NCI-H128 (cell line): ENCODE measurements around the gene NSDHL.
"Not testable (repeated sequence)": the region's sequence is repeated elsewhere in the genome, so short reads cannot be mapped to it uniquely, and the experiment has no call there.

Source experiments
- DNase-seq: peaks from one replicate; lab custom pipeline; 2025; ENCODE audit not compliant: unreplicated experiment; lab: John Stamatoyannopoulos, UW

The NSDHL gene

DNA sequence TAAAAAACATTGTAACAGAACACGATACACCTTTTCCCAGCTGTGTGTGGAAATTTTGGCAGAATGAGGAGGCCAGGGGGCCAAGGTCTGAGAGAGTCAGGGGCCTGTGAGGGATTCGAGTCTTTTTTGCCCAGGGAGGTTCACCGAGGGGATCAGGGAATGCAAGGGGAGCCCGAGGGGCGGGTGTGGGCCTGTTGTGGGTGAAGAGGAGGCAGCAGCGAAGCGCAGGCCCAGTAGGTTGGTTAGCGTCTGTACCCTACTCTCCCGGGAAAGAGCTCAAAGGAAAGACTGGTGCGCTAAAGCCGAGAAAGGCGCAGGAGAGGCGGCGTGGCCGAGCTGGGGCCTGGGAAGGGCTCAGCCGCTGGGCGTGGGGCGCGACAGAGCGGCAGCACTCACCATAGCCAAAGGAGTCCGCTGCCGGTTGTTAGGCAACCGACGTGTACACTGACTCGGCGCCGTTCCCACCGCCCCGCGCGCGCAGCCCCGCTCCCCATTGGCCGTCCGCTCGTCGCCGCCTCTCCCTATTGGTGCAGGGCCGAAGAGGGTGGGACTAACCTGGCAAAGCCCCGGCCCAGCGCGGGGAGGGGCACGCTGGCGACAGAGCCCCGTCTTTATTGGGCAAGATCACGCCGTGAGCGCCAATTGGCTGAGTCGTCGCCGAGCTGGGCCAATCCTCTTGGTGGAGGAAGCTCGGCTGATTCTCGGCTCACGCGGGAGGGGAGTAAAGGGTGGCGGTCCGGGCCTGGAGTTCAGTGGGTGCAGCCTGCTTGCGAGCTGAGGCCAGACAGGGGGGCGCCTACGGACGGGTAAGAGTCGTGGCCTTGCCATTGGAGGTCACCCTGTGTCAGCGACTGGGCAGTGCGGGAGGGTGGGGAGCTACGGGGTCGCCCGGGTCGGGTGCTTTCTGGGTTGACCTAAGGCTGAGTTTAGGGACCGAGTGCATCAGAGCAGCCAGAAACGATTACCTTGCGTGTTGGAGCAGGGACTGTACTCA is at the start of gene NSDHL, which contains the start of gene CETN2:
NSDHL (plus strand) TSS at position 752 of the 994 bp plus-strand sequence. CDS start 15,262 bp downstream, outside the sequence.
CETN2 (minus strand) TSS at position 446 of the 994 bp plus-strand sequence; CDS start at position 399, 47 bp downstream.
- DNase-seq: peak; percentile 89

DNA sequence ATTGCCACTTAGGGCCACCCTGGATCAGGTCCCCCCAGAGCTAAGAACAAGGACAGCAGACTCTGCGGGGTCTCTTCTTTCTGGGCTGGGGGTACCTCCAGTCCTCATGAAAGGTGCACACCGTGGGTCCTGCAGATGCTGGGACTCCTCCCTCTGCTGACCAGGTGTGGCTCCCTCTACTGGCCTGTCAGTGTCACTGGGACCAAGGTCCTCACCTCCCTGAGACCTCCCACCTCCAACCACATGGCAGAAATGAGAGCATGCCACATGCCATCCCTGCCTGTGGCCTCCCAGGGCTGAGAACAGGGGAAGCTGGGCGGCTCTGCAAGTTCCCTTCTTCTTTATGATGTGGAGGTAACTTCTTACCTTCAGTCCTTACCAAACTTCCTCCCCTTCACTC is 43.8 kb upstream of the NSDHL start:
- not testable (repeated sequence) for DNase-seq

- no peak for DNase-seq
Measured at GRCh38 chrX:152798945-152799344, 31.9 kb upstream of the NSDHL start.

- no peak for DNase-seq
Measured at GRCh38 chrX:152806035-152806434, 24.8 kb upstream of the NSDHL start.

GRCh38 chrX:152810403-152810802 is 20.5 kb upstream of the NSDHL start:
- no peak for DNase-seq

DNA sequence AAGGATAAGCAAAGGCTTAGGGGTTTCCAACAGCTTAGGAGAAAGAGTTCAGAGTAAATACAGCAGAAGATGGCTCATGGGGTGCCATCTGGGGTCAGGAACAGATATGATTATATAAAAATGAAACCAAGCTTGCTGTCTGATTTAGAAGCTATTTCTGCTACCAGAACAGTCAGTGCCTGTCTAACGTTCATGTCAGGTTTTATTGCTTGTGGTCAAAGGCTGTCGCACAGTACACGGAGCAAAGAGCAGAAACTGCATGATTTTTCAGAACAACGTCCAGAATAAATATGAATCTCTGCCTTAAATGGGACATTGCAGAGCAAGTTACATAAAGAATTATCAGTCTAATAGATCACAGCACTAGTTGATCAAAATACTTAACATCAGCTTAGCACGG is 17.7 kb upstream of the NSDHL start:
- no peak for DNase-seq

GRCh38 chrX:152814048-152814447 is 16.8 kb upstream of the NSDHL start:
- no peak for DNase-seq

- no peak for DNase-seq
Measured at GRCh38 chrX:152817078-152817764, 13.6 kb upstream of the NSDHL start.

DNA sequence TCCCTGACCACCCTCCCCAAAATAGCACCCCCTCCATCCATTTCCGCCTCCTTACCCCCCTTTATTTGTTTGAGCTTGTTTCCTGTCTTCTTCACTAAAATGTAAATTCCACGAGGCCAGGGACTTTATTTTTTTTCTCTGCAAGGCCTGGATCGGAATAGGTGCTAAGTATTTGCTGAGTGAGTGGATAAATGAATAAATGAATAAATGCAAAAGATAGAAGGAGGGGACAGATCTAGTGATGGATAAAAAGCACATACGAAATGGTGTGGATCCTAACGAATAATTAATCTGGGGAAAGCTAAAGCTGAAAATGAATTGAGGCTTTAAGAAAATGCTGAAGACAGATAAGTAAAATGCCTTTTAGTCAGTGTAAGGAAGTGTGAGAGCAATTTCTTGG is 12.5 kb upstream of the NSDHL start:
- no peak for DNase-seq

DNA sequence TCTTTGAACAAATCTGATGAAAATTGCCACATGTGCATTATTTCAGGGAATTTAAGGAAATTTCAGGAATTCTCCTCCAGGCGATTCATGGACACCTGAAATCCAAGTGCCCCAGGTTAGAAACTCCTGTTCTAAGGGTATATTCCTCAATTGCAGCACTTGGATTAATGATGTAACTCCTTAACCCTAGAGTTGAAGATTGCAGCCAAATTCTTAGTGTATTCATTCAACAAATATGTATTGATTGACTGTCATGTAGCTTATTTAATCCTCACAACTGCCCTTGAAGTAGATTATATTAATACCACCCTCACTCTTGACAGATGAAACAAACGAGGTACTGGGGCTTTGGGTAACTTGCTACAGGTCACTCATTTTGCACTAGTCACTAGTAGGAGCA is 11.6 kb upstream of the NSDHL start:
- no peak for DNase-seq

GRCh38 chrX:152819732-152820131 is 11.1 kb upstream of the NSDHL start:
- no peak for DNase-seq

DNA sequence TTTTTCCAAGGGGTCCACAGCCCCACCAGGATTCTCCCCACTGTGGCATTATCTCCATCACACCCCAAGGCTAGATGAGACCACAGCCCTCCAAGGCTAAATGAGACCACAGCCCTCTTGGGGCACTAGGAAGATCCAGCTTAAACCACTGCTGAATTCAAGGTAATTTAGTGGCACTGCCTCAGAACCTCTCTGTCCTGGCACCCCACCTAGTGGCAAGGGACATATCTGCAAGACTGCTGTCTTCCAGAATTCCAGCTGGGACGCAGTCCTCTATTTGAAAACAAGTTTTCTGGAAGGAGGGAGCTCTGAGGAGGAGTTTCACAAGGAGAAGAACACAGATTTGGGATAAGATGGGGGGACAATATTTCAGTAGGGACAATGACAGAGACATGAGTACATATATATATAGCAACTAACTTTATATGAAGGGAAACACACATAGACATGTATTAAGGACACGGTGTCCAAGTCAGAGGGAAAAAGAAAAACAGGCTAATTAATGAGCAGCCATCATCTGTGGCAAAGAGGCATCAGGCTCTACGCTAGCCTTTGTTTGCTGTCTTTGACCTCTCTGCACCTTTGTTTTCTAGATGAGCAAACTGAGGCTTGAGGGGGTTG is 9.6 kb upstream of the NSDHL start:
- DNase-seq: no peak

DNA sequence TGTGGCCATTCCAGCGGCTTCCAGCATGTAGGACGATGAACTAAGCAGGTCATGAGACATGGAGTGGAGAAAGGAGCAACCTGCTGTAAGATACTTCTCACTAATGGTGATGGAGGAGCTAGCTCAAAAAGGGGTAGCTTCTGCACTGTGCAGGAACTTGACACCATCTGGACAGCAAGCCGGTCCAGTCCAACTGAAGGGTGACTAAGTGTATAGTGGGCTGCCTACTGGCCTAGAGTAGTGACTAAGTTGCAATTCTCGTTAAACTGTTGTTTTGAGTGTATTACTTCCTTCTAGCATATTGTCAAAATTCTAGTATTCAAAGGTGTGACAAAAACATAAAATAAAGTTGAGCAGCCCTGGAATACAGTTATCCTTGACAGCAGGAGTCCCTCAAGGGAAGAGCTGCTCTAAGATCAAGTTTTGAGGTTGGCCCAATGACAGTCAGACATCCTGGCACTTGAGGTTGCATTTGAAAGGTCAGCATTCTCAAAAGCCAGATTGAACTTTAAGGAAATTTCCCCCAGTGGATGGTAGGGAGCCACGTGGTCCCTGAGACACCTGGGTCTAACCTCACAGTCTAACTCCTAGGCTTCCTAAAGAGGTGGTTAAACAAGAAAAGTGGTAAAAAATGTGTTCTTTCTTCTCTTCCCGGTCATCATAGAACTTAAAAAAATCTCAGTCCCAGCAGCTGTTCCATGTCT is 8.3 kb upstream of the NSDHL start:
- DNase-seq: no peak

GRCh38 chrX:152823657-152824056 is 7.2 kb upstream of the NSDHL start:
- no peak for DNase-seq

DNA sequence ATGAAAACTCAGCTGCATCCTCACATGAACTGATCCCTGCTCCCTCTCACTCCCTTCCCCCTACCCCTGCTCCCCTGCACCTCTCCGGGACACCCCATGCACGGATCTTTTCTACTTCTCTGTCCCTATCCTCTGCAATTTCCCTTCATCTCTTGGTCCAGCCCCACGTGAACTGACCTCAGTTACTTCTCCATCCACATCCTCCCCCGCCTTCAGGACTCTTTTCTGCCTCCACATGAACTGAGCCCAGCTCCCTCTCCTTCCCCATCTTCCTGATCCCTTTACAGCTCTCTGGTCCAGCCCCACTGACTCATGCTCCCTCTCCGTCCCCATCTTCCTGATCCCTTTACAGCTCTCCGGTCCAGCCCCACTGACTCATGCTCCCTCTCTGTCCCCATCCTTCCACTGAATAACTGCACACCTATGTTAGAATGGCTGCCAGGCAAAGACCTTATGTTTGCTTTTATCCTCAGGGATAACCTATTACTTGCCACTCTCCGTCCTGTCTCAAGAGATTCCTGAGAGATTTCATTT is 6.0 kb upstream of the NSDHL start:
- no peak for DNase-seq

DNA sequence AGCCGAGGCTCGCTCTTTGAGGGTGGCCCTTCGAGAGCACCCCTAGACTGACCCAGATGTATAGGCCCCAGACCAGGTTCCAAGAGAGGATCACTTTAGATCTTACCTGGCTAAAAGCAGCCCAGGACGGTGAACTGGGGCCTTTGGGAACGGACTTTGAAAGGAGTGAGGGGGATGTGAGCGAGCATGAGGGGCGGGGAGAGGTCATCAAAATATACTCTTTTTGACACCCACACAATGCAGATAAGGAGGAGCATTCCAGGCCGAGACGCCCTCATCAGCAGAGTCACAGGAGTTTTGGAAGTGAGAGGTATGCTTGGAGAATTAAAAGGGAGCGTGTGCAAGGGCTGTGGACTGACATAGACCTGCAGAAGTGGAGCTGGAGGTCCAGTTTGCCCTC is 528 bp downstream of the NSDHL start:
- no peak for DNase-seq

- DNase-seq: no peak
Measured at GRCh38 chrX:152832520-152832919, 1.7 kb downstream of the NSDHL start.

GRCh38 chrX:152833378-152833777 is 2.5 kb downstream of the NSDHL start:
- no peak for DNase-seq

DNA sequence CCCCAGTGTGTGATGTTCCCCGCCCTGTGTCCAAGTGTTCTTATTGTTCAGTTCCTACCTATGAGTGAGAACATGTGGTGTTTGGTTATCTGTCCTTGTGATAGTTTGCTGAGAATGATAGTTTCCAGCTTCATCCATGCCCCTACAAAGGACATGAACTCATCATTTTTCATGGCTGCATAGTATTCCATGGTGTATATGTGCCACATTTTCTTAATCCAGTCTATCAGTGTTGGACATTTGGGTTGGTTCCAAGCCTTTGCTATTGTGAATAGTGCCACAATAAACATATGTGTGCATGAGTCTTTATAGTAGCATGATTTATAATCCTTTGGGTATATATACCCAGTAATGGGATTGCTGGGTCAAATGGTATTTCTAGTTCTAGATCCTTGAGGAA is 4.6 kb downstream of the NSDHL start:
- DNase-seq: not testable (repeated sequence)

DNA sequence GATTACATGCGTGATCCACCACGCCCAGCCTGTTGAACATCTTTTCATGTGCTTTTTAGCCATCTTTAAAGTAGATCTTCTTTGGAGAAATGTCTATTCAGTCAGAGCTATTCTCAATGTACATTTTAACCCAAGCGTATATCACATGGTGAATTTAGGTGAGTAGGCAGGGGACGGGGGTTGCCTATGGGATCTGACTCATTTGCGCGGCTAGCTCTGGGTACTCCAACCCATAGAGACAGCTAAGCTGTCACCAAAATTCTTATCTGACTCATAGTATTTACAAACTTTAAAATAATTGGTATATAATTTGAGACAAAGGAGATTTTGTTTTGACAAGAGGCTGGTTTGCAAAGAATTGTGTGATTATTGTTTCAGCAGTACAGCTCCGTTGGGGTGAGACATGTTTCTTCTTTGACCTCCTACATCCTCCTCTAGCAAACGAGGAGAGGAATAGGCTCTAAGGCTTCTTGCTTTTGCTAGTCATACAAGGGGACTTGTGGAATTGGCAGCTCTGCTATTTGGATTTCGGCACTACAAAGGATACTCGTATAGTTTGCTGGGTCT is 12.0 kb downstream of the NSDHL start:
- DNase-seq: no peak
